Measurements from ENCODE around the gene MGAT4C. TPM values are rescaled to one million over a fixed set of nuclear protein-coding genes. Genes with fewer than 3 reads are reported as not detected.

MGAT4C gene
- total and polyA plus RNA-seq, 2 of the 8 experiments (the other 6 are each of a cell fraction or from before 2014, with no cell fraction given): 1.6 to 2.5 TPM

DNA sequence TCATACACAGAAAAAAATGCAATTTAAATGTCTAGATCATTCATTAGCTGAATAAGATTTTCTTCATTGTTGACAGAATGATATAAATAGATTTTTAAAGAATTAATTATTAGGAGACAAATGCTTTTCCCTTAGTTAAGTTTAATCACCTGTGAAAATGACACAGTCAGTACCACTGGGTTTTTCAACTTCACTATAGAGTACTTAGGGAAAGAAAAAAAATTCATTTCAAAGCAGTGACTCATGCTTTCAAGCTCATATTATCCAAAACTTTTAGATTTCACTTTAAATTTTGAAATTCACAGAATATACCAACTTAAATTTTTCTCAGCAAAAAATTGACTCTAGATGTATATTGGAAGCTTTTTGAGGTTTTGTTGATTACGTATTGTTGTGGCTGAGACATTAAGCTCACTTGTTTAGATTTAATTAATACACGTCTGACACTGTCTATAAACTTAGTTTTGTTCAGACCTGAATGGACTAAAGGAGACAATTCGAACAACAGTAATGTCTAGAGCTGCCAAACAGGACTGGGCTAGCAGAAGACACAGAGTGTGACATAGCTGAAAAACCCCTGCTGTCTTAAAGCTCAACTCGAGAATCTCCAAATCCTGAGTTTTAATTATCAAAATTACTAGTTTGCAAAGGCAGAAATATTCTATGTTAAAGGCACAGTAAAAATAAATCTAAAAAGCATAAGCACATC lies 1.6 kb downstream of the MGAT4C start:
- H3K36me3 ChIP-seq (ENCODE audit: control insufficient read depth in 2 of 4, insufficient read depth in 4 of 4, low read length in 3 of 4): no peaks in the 10 kb centered on the region
- no peak overlapping the region for H2AFZ ChIP-seq (ENCODE audit: low read length)
- no peak overlapping the region for H3K18ac ChIP-seq (ENCODE audit: extremely low read depth, low read length)
- no peak overlapping the region for H4K91ac ChIP-seq (replicated peaks; ENCODE audit: insufficient read length, low read length)
- H3K79me1 ChIP-seq (ENCODE audit: low read depth, low read length): no peaks in the 10 kb centered on the region
- FAIRE-seq (no peak), DNase-seq (ENCODE audit: low read depth in 1 of 2, low spot score in 2 of 2) (no peak)
- no peak overlapping the region for H2BK15ac ChIP-seq (ENCODE audit: low read length)
- H3K4me3 ChIP-seq (ENCODE audit: extremely low read depth in 1 of 4, insufficient read depth in 2 of 4, low read depth in 3 of 4, low read length in 4 of 4): no peak overlapping the region
- no peaks in the 10 kb centered on the region for H3K23me2 ChIP-seq (ENCODE audit: low read depth, low read length)
- H4K20me1 ChIP-seq (replicated peaks in 1 of 2; ENCODE audit: control insufficient read depth in 1 of 2, insufficient read depth in 2 of 2, low read length in 2 of 2): no peaks in the 10 kb centered on the region
- no peaks in the 10 kb centered on the region for H3K9me3 ChIP-seq (ENCODE audit: insufficient read depth in 2 of 2, low read depth in 1 of 2, low read length in 1 of 2)
- H4K5ac ChIP-seq (ENCODE audit: insufficient read length, low read depth, low read length): no peak overlapping the region
- H2BK12ac ChIP-seq (ENCODE audit: low read depth, low read length): no peak overlapping the region
- H2BK120ac ChIP-seq (replicated peaks; ENCODE audit: low read depth, low read length): no peak overlapping the region
- ChIA-PET CTCF (ENCODE audit: partially characterized antibody) (interaction anchor here (1.6 kb wide), 1 partner anchor 660 kb away, joined by 6 read pairs; no protein-coding TSS in a partner anchor), POLR2A (ENCODE audit: partially characterized antibody) (no interaction called here)
- no peaks in the 10 kb centered on the region for H3K79me2 ChIP-seq (ENCODE audit: control insufficient read depth in 1 of 2, insufficient read depth in 2 of 2, low read length in 2 of 2)
- 0 out of 7 replicates have a peak, but pooled peaks cover 0 to 2% (median 0%) of the 10 kb centered on the region in 4 experiments for H3K4me1 ChIP-seq (replicated peaks in 1 of 4; ENCODE audit: control insufficient read depth in 3 of 4, insufficient read depth in 4 of 4, low read length in 3 of 4)
- H3K23ac ChIP-seq (ENCODE audit: insufficient read length): no peak overlapping the region
- no peak overlapping the region for H2BK20ac ChIP-seq (ENCODE audit: low read length)
- H2BK5ac ChIP-seq (ENCODE audit: low read depth, low read length): no peak overlapping the region
- H3K14ac ChIP-seq (ENCODE audit: insufficient read length): no peak overlapping the region
- no peak overlapping the region for H2AK5ac ChIP-seq (ENCODE audit: low read depth, low read length)
- H3K9ac ChIP-seq (replicated peaks in 1 of 4; ENCODE audit: extremely low read depth in 1 of 4, low read depth in 3 of 4, low read length in 3 of 4): no peak overlapping the region
- H3K27ac ChIP-seq (ENCODE audit: low read depth, low read length): no peak overlapping the region
- H3K4ac ChIP-seq (replicated peaks; ENCODE audit: insufficient read length, low read depth, low read length): no peak overlapping the region
- whole genome bisulfite sequencing, 2 experiments (ENCODE audit: extremely low coverage in 1 of 2, insufficient coverage in 1 of 2, insufficient read length in 1 of 2, insufficient replicate concordance in 2 of 2, low coverage in 1 of 2, low lambda C conversion rate in 2 of 2, missing lambda C conversion rate in 1 of 2): 65% methylated on average over 4 of the region's 4 CpGs; no CpG with 5 or more reads in 1 of the 2 experiments
- H3K27me3 ChIP-seq (replicated peaks in 1 of 4; ENCODE audit: control insufficient read depth in 3 of 4, extremely low read depth in 1 of 4, insufficient read depth in 3 of 4, low read length in 3 of 4): no peaks in the 10 kb centered on the region
- no peak overlapping the region for H4K8ac ChIP-seq (ENCODE audit: extremely low read depth, insufficient read depth, low read length)
- H3K4me2 ChIP-seq (ENCODE audit: insufficient read depth in 1 of 2, low read depth in 2 of 2, low read length in 2 of 2): no peak overlapping the region
- H3K56ac ChIP-seq (replicated peaks; ENCODE audit: insufficient read length, low read depth, low read length): no peak overlapping the region
- no peak for TF ChIP-seq RXRA (IDR thresholded peaks at IDR 0.05; ENCODE audit: insufficient read depth, low read depth, low read length)

Data from H1 (cell line).